ENCODE data around the gene PYHIN1.

PYHIN1 gene

GRCh38 chr1:158931055-158931737, at the start of gene PYHIN1:
Gene PYHIN1 (plus strand): TSS chr1:158931552. CDS start chr1:158936911, 5,359 bp downstream.
- DNase-seq, result no peak

GRCh38 chr1:158893654-158894053, 37.7 kb upstream of the PYHIN1 start:
- DNase-seq, result no peak

- DNase-seq, result no peak
Measured at GRCh38 chr1:158898722-158899121, 32.6 kb upstream of the PYHIN1 start.

- DNase-seq, result no peak
Measured at GRCh38 chr1:158901623-158902022, 29.7 kb upstream of the PYHIN1 start.

GRCh38 chr1:158916085-158916484, 15.3 kb upstream of the PYHIN1 start:
- DNase-seq, result no peak

GRCh38 chr1:158924677-158925076, 6.7 kb upstream of the PYHIN1 start:
- DNase-seq, result no peak

GRCh38 chr1:158930504-158930903, 848 bp upstream of the PYHIN1 start:
- peak in 1 of 2 experiments; percentile 23 for DNase-seq

- no peak for DNase-seq
Measured at GRCh38 chr1:158932171-158932570, 819 bp downstream of the PYHIN1 start.

- no peak for DNase-seq
Measured at GRCh38 chr1:158933621-158934020, 2.3 kb downstream of the PYHIN1 start.

- DNase-seq, result no peak
Measured at GRCh38 chr1:158939180-158939579, 7.8 kb downstream of the PYHIN1 start.

- no peak for DNase-seq
Measured at GRCh38 chr1:158941317-158941716, 10.0 kb downstream of the PYHIN1 start.

- no peak for DNase-seq
Measured at GRCh38 chr1:158942490-158942889, 11.1 kb downstream of the PYHIN1 start.

GRCh38 chr1:158943059-158943458, 11.7 kb downstream of the PYHIN1 start:
- no peak for DNase-seq

- no peak for DNase-seq
Measured at GRCh38 chr1:158945061-158945460, 13.7 kb downstream of the PYHIN1 start.

- DNase-seq, result no peak
Measured at GRCh38 chr1:158946785-158947184, 15.4 kb downstream of the PYHIN1 start.

- no peak for DNase-seq
Measured at GRCh38 chr1:158951956-158952355, 20.6 kb downstream of the PYHIN1 start.

GRCh38 chr1:158952416-158952815, 21.1 kb downstream of the PYHIN1 start:
- DNase-seq, result no peak

- no peak for DNase-seq
Measured at GRCh38 chr1:158961178-158961577, 29.8 kb downstream of the PYHIN1 start.

GRCh38 chr1:158962983-158963382, 31.6 kb downstream of the PYHIN1 start:
- DNase-seq, result no peak

- DNase-seq, result no peak
Measured at GRCh38 chr1:158969166-158969565, 37.8 kb downstream of the PYHIN1 start.

GRCh38 chr1:158969855-158970254, 38.5 kb downstream of the PYHIN1 start:
- DNase-seq, result no peak

GRCh38 chr1:158972841-158973240, 41.5 kb downstream of the PYHIN1 start:
- peak in 1 of 2 experiments; percentile 10 for DNase-seq

GRCh38 chr1:158976219-158976618, 44.9 kb downstream of the PYHIN1 start:
- DNase-seq, result no peak

- no peak for DNase-seq
Measured at GRCh38 chr1:158978730-158979129, 47.4 kb downstream of the PYHIN1 start.

- DNase-seq, result no peak
Measured at GRCh38 chr1:158979229-158979628, 47.9 kb downstream of the PYHIN1 start.
